SH-SY5Y (cell line): Measurements from ENCODE around the gene DEDD2.

Experiments used
- GATA2 ChIP-seq: IDR thresholded peaks from 2 replicates; pipeline ENCODE4 v1.6.1; 2011; ENCODE audit warnings: mild to moderate bottlenecking, low read depth, low read length
- GATA3 ChIP-seq: IDR thresholded peaks from 2 replicates; pipeline ENCODE4 v1.6.1; 2011; ENCODE audit warnings: low read depth, mild to moderate bottlenecking, low read length, moderate library complexity

DNA sequence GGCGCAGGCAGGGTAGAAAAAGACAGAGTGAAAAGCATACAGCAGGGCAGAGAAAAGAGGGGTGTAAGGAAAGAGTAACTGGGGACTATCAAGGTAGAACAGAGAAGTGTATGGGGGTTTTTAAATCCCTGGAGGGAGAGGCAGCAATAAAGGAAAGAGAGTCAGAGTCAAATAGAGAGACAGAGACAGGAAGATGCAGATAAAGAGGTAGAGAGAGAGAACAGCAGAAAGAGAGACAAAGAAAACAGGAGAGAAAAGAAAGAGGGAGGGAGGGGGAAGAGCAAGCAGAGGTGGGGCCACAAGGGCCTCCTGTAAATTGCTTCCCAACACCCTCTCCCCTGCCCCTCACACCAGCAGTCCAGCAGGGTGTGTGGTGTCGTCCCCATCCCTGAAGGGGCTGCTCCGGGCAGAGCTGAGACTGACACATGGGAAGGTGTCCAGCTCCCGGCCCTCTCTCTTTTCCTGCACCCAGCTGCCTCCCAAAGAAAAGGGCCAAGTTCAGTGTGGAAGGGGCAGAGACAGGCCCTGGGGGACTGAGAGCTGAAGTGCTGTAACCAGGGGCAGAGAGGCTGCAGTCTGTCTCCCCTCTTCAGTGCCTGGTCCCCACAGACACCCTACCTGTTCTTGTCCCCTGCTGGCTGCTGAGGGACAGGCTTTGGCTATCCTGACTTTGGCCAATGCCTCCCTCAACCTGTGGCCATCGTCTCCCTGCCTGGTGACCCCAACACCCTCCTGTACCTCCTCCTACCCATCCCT is 67.9 kb downstream of the DEDD2 start:
- no peak for TF ChIP-seq GATA2
- no peak for TF ChIP-seq GATA3
